ENCODE measurements around the gene PLOD3.

GRCh38 chr7:101212014-101212413 is 5.4 kb downstream of the PLOD3 start:
- TF ChIP-seq CTCF (IDR thresholded peaks at IDR 0.05) (no peak), POLR2A (IDR thresholded peaks at IDR 0.05) (no peak)

Measured in thyroid gland (tissue), 4 donors.